ENCODE data around the gene ATP1A2.

ATP1A2 gene

DNA sequence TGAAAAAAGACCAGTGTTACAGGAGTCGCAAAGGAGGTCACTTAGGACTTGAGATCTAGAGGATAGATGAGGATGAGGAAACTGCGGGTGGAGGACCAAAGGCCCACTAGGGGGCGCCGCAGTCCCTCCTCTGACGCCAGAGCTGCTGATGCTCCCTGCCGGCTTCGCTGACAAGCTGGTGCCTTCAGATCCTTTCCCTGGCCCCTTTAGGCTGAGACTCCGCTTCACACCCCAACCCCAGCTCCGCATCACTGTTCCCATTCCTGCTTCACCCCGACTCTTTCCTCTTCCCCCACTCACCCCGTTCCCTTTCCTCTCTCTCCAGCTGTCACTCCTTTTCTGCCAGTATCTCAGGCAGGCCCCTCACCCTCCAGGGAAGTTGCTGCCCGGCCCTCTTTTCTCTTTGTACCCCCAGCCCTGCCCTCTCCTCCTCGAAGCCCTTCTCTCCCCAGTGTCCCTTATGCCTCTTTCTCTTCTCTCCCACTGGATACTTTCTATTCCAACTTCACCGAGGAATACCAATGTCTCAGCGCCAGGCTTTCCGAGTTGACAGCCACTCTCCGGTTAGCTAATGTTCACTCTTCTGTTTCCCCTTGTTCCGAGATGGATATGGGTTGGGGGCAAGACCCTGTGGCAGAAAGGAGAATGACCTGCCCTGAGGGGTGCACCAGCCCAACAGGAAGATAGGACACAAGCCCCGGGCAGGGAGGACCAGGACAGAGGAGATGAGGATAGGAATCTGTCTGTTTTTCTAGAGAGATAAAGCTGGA lies 29.7 kb upstream of the ATP1A2 start:
- peak; percentile 72 for DNase-seq (ENCODE audit: low read depth)

DNA sequence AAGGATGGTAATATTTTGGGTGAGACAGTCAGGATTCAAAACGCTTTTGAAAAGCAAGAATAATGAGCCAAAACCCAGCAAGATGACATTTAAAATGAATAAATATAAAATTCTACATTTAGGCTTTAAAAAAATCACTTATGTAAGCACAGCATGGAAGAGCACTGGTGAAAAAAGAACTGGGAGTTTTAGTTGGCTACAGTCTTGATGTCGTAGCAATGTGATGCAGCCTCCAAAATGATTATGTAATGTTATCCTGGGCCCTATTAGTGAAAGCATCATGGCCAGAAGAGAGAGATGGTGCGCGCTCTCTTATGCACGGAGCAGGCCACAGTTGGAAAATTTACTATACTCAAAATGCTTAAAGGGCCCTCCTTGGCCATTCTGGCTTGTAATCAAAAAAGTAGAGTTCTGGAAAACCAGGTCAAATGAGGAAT lies 29.1 kb upstream of the ATP1A2 start:
- no peak for DNase-seq (ENCODE audit: low read depth)

DNA sequence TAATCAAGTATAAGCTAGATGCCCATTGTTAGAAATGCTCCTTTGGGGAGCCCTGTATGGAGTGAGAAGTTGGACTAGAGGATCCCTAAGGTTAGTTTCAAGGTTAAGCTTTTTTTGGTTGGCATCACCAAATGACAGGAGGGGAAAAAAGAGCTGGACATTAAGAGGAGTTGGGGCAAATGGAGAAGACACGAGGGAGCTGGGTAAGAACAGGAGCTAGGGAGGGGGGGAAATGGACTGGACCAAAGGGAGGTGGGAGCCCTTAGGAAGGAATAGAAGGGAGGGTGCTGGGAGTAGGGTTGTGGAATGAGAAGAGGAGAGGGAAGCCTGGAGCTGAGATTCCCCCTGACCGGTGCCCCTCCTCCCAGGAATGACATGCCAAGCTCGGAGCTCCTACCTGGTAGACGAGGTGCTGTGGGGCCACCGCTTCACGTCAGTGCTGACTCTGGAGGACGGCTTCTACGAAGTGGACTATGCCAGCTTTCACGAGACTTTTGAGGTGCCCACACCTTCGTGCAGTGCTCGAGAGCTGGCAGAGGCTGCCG lies 28.4 kb upstream of the ATP1A2 start:
- DNase-seq (ENCODE audit: low read depth) = no peak

DNA sequence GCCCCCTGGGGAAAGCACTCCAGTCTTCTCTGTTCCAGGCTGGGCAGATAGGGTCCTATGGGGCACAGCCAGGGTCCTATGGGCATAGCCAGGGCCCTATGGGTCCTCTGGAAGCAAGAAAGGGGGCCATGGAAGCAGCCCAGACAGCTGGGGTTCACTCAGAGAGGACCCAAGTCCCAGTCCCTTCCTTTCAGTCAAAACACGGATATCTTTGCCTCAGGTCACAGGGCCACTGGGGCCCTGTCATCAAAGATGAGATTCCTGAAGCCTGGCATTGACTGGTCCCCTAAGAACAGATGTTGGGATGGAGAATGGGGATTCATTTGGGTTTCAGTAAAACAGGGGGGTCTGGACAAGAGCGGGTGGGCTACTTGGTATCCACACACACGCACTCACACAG lies 25.7 kb upstream of the ATP1A2 start:
- no peak for DNase-seq (ENCODE audit: low read depth)

DNA sequence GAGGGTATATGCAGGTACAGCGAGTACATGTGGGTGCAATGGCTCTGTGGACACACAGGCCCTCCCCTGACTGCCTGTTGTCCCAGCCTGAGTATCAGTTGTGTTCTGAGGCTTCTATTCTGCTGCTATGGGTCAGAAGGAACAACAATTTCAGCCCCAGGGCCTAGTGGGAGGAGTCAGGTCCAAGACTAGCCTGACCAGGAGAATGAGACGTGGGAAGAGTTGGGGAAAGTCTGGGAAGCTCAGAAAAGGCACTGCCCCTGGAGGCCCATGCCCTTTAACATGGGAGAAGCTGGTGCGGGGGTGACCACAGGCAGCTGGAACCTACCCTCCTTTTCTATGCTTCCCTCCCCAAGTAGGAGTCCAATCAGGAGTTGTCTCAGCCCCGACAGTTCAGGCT lies 24.8 kb upstream of the ATP1A2 start:
- no peak for DNase-seq (ENCODE audit: low read depth)

DNA sequence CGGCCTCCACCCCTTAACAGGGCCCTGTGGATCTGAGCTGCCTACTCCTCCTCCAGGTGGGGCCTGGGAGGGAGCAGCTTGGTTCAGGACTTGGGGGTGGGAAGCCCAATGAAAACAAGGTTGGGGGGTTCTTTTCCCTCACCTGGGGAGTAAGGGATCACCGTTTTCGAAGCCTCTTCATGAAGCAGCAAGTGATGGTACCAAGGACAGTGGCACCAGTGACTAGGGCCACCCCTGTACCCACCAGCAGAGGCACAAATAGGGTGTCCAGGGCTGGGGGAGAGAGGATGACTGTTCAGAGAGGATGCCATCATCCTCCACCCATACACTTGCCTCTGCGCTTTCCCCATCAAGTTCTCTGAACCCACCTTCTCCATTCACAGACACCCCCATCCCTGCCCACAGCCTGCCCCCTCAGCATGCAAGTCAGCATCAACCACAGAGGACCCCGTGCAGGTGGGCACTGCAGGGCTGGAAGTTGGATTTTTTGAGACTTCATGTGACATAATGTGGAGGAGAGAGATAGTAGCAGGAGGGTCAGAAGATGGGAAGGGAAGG lies 23.8 kb upstream of the ATP1A2 start:
- no peak for DNase-seq (ENCODE audit: low read depth)

DNA sequence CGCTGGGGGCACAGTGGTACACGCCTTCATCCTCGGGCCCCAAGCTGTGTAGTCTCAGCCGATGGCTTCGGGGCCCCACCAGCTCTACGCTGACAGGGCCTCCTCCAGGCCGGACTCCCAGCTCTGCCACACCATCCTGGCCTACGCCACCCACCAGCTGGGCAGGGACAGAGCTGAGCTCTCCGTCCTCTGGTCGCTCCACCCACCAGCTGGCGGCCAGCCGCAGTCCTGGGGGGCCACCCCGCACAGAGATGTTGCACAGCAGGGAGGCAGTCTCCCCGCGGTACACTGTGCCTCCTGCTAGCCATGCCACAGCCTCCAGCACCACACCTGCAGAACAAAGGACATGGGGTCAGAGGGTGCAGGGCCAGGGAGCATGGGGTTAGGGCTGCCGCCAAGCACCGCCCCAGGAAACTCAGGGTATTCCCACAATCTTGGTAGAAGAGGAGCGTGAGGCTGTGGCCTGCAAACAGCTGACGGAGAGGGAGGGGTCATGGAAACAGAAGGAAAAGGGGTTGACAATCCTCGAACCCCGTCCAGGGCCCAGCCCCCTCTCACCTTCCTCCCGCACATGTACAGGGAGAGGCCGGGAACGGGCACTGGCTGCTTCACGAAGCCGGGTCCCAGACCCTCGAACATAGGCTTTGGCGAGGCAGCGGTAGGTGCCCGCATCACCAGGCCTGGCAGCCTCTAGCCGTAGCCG lies 23.0 kb upstream of the ATP1A2 start:
- no peak for DNase-seq (ENCODE audit: low read depth)

DNA sequence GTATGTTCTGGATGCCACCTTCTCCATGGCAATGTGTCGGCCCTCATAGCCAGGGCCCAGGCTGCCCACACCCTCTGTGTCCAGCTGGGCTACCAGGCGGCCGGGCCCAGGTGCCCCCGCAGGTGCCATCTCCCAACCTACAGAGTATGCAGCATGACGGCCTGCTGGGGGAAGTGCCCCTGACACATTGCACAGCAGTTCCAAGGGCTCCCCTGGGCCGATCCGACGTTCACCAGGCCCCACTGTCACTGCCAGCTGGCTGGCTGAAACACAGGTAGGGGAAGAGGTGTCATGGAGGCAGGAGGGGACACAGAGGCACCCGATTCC lies 22.5 kb upstream of the ATP1A2 start:
- no peak for DNase-seq (ENCODE audit: low read depth)

DNA sequence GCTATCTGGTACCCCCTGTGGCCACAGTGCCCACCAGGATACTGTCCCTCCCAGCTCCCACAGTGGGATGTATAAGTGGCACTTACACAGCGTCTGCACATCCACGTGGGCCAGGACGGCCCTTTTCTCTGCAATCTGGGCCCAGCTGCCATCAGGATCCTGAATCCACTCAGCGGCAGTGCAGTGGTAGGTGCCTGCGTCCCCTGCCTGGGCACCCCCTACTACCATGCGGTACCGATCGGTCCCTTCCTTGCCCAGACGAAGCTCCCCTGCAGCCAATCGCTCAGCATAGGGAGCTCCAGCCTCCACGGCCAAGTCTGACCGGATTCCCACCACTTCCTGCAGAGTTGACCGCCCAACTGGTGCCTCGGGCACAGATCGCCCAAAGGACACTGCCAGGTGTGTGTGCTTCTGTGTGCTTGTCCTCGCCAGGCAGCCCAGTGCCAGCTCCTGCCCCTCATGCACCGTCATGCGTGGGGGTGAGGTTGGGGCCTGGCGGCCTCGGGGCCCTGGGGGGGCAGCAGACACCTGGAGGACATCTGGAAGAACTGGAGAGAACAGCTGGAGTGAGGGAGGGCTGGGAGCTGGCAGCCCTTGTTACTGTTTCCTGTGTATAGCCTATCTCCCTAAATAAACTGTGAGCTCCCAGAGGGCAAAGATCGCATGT lies 21.8 kb upstream of the ATP1A2 start:
- no peak for DNase-seq (ENCODE audit: low read depth)

DNA sequence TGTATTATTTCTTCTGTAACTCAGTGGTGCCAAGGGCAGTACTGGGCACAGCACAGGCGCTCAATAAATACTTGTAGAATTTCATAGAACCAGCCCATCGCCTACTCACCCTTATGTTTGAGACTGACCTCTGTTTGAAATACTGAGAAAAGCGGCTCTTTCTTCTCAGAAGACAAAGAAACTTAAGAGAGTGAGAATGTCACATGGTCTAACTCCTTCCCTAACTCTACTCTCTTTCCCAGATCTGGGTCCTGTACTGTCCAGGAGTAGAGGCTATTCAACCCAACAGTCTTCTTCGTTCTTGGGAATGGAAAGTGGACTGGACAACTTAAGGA lies 21.3 kb upstream of the ATP1A2 start:
- no peak for DNase-seq (ENCODE audit: low read depth)

DNA sequence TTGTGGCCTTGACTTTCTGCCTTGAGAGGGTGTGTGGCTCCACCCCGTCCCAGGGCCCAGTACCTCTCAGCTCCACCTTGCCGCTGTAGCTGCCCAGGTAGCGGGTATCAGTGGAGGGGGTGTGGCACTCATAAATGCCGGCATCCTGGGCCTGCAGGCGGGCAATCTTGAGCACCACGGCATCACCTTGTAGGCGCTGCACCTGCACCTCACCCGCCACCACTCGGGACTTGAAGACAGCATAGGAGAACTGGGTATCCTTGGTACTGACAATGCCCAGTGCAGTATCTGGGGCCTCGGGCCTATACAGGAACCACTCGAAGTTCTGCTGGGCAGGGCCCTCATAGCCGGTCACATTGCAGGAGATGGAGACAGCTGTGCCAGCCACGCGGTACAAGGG lies 20.8 kb upstream of the ATP1A2 start:
- DNase-seq (ENCODE audit: low read depth) = no peak

DNA sequence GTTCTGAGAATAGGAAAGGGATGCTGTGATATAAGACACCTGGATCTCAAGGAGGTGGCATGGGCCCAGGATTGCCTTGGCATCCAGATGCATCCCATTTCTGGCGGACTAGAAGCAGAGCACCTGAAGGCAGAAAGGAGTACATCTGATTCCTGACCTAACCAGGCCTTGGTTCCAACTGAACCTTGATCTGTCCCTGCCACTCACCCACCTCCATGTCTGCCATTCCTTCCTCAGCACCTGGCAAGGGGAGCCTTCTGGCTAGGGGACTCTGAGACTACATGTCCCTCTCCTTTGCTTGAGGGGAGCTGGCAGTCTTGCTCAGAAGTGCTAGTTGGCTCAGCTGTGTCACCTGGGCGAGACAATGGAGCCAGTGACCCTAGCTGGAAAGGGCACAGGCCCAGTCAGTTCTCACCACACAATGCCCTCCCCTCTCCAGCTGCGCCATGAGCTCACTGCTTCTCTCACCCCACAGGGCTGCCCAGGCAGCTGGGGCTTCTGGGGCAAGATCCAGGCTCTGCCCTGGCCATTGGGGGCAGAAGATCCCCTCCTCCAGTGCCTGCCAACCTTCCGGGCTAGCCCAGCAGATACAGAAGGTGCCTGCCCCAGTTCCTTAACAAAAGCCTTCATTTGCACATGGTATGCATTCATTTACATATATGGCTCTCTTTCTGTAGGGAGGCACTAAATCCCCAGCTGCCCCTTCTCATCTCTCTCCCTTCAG lies 20.0 kb upstream of the ATP1A2 start:
- DNase-seq (ENCODE audit: low read depth) = no peak

DNA sequence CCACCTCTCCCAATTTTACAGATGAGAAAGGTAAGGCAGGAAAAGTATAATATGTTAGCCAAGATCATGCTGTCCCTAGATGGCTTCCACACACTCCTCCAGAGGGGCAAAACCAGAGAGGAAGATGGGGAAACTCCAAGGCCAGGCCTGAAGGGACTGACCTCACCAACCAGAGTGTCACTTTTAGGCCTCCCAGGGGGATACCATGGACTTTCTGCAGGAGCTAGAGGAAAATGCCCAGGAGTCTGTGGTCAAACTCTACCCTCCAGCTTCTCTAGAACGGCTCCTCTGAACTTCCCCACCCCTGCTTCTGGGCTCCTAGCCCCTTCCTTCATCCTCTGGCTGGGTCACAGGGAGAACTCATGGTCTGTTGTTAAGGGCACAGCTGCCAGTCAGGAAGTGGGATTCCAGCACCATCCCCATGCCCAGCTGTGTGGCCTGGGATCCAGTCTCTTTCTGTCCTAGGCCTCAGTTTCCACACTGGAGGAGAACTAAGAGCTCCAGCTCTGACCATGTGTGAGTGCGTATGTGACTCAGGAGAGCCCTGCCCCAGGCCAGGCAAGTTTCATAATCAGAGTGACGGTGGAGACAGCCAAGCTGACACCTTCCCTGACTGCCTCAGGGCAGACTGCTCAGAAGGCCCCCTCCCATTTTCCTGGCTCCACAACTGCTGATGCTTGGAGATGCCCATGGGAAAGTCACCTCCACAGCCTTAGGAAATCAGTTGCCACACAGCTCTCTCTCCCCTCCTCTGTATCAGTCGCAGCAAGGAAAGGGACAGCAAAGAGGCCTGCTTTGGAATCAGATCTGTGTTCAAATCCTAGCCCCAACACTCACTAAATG lies 19.1 kb upstream of the ATP1A2 start:
- no peak for DNase-seq (ENCODE audit: low read depth)

DNA sequence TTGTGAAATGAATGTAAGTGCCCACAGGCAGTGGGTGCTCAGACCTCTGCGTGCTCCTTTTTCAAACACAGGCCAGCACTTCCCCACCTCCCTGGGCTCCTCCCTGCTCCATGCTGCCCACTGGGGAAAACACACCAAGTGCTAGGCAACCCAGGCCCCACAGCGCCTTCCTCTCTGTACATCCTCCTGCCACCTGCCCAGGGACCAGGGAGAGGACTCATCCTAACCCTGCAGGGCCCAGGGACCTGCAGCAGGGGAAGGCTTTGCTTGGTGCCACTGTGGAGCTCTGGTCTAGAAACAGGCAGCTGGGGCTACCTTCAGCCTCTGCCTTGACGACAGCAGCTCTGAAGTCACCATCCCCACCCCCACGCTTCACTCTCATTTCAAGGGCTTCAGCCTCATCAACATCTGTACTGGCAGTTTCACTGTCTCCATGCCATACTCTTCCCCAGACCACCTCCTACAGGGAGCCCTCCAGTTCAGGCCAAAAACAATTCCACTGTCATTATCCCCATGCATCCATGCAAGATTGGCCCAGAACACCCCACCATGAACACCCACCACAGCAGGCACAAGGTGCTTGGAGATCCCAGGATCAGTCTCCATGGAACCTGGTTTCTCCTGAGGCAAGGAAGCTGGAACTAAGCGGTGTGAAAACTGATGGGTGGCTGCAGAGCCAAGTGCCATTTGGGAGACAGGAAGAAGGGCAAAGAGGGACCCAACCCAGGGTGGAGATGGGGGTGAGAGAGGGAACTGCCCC lies 18.2 kb upstream of the ATP1A2 start:
- DNase-seq (ENCODE audit: low read depth) = no peak

DNA sequence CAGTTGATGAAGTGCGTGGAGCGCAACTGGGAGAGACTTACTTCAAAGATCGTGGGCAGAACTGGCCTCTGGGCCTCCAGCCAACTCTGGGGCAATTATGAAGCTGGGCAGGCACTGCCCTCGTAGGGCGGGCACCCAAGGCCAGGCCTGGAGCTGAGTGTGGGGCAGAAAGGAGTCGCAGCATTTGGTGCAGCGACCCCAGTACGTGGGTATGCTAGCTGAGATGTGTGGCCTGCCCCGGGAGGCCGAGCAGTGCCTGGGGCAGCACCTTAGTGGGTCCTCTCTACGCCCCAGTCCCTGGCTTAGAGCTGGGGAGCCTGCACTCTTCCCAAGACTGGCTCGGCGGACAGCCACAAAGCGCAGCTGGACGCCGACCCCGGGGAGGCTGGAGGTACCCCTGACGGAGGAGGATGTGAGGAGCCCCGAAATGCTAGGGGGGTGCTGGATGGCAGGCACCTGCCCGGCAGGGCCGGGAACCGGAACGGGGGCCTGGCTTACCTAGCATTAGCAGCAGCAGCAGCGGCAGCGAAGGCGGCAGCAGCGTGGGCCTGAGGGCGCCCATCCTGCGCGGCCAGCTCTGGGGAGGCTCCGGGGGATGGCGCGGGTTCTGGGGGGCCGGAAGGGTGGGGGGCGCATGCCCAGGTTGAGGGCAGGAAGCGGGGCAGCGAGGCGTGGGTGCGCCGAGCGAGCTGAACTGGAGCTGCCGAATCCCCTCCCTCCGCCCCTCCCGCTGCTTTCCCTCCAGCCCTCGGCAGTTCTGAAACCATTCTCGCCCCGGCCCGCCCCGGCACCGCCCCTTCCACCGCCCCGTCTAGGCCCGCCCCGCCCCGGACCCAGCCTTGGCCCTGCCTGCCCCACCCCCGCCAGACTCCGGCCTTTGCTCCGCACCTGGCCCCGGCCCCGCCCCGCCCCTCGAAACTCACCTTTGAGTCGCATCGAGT lies 17.4 kb upstream of the ATP1A2 start, which contains the start of gene IGSF8:
IGSF8 (minus strand) TSS at position 709 of the 941 bp plus-strand sequence; CDS start at position 562, 147 bp downstream.
- peak; percentile 85 for DNase-seq (ENCODE audit: low read depth)

DNA sequence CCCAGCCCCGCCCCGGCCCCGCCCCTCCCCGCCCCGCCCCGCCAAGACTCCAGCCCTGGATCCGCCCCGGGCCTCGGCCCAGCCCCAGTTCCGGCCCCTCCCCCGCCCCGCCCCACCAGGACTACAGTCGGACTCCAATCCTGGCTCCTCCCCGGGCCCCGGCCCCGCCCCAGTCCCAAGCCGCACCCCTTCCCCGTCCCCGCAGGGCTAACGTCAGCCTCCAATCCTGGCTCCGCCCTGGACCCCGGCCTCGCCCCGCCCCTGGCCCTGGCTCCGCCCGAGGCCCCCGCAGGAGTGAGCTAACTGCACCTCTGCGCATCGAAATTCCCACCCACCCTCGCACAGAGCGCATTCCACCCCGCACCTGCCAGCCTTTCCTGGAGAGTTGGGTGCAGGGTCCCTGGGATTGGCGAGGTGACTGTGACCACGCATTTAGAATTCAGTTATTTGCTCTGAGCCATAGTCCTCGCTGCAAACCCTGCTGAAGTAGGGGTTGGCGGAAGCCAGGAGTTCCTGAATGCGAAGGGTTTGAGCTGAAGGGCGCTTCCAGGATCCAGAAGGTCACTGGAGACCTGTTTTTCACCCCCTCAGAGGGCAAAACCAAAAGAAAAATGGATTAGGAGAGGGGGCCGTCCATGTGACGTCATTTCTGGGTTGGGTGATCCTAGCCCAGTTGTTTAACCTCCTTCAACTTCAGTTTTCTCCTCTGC lies 16.6 kb upstream of the ATP1A2 start:
- DNase-seq (ENCODE audit: low read depth) = peak; percentile 97

DNA sequence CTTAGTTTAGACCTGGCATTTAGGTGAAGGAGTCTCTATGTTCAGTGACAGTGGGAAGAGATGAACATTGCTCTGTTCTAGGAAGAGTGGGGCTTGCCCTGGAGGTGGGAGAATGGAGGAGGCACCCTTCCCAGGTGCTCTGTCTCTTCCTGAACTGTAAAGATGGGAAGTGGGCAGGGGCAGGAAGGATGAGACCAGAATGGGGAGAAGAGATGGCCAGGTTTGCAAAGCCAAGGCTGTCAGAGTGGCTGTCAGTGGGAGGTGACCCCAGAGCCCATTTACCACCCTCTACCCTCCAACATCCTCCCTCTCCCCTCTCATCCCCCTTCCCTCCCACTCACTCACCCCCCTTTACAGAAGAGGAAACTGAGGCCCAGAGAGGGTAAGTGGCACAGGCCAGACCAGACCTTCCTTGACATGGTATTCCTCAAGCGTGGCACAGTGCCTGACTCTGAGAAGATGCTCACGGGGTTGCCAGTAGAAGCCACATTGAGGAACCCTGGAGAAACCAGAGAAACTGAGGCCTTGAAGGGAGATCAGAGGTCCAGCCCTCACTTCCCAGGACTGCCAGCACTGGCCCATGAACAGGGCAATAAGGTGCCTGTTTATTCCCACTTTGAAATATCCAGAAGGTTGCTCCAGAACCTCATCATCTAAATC lies 15.7 kb upstream of the ATP1A2 start:
- DNase-seq (ENCODE audit: low read depth) = no peak
